SIG-M5 treated with dmso at 0.1 percent for 504 hours (cell line): Measurements from ENCODE around the gene GPR179.

Source experiments
- DNase-seq: peaks from one replicate; lab custom pipeline; 2025; ENCODE audit not compliant: unreplicated experiment; lab: John Stamatoyannopoulos, UW

Gene GPR179

DNA sequence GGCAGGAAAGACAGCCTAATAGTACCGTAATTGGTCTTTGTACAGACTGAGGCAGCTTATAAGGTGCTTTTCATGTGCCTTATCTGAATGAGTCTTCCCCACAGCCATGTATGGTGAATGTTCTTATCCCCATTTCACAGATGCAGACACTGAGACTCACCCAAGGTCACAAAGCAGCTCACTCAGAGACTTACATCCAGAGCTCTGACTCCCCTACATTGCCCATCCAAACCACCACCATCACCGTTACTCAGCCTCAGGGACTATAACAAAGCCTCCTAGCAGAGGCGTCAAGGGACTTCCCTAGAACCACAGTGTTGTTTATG, 627 bp upstream of the GPR179 start:
- DNase-seq: no peak

DNA sequence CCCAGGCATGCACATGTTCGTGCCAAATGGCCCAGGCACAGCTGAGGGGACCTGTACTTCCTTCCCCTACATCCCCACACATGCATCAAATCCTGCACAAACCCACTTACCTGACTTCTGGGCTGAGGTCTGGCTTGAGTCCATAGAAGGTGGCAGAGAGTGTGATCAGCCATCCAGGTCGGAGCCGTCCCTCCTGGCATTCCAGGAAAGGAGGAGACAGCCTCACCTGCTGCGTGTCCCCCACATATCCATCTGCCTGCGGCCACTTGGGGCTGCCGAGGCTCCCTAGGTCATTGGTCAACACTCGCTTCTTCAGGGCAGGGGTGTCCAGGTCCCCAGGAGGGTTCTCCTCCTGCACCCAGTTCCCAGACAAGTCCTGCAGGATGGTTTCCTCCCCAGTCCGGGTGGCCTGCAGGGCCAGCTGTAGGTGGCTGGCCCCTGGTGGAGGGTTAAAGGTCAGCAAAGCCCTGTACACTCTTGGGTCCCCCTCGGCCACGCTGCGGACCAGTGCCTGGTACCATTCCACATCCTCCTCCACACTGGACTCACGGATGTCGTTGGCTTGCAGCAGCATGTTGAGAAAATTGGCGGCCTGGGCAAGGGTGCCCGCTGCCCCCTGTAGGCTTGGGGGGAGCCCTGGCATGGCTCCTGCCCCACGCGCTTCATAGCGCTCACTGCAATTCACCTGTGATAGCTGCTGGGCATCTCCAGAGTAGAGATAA, 709 bp downstream of the GPR179 start:
- DNase-seq: no peak

- DNase-seq: no peak
Measured at GRCh38 chr17:38341035-38341721, 2.6 kb downstream of the GPR179 start.

GRCh38 chr17:38339891-38340290, 3.9 kb downstream of the GPR179 start:
- no peak for DNase-seq

DNA sequence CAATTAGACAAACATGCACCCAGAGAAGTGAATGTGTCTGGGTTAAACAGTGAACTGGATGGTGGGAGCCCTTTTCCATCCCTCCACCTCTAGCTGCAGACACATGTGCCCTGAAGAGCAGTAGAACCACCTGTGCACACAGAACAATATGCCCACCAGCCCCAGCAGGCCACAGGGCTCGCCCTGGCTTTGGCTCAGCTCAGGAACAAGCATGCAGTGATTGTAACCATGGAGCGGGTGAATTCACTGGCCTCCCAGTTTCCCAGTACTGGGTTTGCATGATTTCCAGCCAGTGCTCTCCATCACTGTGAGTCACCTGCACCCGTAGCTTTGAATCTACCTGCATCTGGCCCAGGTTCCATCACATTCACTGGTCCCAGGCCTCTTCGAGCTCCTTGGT, 5.2 kb downstream of the GPR179 start:
- DNase-seq: no peak

- no peak for DNase-seq
Measured at GRCh38 chr17:38338053-38338452, 5.7 kb downstream of the GPR179 start.

- DNase-seq: no peak
Measured at GRCh38 chr17:38336838-38337237, 6.9 kb downstream of the GPR179 start.

- no peak for DNase-seq
Measured at GRCh38 chr17:38334480-38335364, 9.0 kb downstream of the GPR179 start.

DNA sequence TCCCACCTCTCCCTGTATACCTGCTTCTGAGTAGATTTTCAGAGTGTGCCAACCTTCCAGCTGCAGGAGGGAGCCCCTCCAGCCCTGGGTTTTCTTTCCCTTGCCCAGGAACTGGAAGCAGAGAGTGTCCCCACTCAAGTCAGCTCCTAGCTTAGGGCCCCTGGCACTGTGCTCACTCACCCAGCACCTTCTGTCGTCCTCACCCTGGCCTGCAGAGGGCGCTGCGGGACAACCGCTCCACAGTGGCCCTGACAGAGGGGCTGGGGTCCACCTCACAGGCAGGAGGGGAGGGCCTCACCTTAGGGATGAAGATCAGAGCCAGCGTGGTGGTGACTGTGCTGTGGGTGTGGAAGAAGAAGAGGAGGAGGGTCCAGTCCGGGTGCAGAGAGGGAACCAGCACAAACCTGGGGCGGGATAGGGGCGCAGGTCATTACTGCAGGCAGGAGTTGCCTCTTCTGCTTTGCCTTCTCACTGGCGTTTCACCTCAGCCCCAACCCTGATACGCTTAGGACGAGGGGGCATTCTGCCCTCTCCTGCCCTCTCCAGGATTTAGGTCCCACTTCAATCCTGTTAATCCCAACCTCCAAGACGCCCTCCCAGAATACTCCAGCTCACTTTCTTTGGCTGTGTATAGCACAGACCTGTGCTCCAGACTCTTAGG, 10.0 kb downstream of the GPR179 start:
- DNase-seq: no peak

DNA sequence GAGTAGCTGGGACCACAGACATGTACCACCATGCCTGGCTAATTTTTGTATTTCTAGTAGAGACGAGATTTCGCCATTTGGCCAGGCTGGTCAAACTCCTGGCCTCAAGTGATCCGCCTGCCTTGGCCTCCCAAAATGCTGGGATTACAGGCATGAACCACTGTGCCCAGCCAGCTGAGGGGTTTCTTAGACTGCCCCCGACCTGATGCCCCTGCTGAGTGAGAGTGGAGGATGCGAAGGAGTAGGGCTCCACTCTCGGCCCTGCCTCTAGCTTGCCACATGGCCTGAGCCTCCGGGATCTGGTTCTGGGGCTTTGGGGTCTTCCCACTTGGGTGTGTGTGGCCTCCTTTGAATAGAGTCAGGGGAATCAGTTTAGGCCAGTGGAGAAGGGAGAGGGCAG, 11.0 kb downstream of the GPR179 start:
- DNase-seq: no peak

DNA sequence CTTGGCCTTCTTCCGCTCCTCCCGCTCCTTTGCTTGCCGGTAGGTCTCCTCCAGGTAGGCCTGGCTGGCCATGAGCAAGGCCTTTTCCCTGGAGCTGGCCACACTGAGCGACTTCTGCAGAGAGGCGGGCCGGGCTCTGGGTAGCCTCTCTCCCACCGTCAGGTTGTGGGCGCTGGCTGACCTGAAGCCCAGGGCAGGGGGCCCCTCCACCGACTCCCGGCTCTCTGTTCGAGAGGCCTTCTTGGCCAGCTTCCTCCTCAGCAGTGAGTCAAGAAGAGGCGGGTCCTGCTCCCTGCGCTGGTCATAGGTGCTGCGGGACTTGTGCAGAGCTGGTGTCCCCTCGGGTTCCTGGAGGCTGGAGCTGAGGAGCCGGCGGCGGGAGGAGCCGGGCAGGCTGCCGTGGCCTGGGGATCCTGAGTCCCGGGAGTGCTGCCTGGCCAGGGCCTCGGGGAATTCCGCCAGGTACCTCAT, 12.8 kb downstream of the GPR179 start:
- DNase-seq: no peak

DNA sequence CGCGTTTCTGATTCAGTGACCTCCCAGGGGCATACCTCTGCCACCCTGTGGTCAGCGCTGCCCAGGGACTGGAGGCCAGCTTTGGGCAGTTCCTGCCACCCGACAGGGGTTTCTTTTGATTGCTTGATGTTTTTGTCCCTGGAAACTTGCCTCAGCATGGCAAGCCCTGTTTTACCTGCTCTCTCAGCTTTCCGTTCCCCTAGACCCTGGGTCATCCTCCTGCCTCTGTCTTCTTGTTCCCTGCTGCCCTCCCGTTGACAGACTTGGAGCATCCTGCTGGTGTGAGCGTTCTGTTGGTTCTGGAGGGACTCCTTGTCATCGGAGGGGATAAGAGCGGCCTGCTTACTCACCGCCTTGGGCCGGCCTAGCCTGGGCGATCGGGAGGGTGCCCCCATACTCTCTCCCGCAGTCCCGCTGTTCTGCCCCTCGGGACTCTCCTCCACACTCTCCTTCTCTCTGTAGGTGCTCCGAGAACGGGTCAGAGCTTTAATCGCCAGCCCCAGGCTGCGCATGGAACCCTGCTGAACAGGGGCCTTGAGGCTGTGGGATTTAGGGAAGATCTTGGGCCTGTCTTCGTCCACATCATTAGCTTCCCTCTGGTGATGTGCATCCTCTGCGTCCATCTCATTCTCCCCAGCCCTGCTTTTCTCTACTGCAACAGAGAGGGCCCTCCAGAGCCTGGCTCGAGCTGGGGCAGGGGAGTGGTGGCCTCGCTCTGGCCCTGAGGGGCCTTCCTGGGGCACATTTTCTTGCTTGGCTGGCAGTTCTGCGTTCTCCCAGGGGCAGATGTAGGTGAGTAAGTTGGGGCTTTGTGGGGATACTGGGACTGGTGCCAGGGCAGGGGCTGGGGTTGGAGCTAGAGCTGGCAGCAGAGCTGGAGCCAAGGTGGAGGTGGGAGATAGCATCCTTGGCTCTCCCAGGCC, 13.7 kb downstream of the GPR179 start:
- DNase-seq: no peak

GRCh38 chr17:38329284-38329683, 14.5 kb downstream of the GPR179 start:
- no peak for DNase-seq

DNA sequence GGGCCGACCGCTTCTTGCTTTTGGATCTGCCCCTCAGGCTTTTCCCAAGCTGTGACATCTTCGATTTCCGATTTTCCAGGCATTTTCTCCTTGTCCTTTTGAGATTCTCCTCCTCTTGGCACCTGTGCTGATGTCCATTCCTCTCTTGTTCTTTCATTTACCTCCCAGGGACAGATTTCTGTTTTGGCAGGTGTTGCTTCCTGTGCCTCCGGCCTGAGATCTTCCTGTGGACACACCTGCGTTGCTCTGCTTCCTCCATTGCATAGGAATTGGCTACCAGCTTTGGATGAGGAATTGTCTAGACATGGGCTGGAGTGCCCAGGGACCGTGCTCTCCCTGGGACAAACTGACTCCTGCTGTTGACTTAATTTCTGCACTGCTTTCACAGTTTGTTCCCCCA, 15.1 kb downstream of the GPR179 start:
- no peak for DNase-seq

- DNase-seq: no peak
Measured at GRCh38 chr17:38327936-38328335, 15.8 kb downstream of the GPR179 start.

DNA sequence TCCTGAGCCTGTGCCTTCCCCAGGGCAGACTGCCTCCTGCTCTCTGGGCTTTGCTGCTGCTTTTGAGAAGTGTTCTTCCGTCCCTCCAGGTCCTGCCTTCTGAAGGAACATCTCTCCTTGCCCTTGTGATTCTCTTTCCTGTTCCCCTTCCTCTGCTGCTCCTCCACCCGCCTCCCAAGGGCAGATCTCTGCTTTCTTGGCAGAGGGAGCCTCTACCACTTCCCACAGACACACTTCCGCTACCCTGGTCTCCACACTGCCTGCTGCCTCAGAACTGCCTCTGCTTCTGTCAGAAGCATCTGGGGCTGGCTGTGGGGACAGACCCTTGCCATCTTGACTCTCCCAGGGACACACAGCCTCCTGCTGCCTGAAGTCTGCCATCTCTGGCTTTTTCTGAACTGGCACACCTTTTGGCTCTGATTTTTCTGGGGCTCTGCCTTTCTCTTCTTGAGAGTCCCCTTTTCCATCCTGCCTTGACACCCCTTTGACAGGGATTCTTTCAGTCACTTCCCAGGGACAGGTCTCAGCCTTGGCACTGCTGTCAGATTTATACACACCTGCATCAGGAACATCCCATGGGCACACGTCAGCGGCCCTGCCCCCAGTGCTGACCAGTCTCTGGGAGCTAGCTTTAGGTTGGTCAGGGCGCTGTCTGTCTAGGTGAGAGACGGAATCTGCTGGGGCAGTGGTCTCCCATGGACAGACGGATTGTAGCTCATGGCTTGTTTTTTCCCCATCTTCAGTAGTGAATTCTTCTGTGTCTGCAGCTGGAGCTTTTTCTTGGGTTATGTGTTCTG, 16.6 kb downstream of the GPR179 start:
- peak; percentile 32 for DNase-seq

GRCh38 chr17:38325221-38325851, 18.4 kb downstream of the GPR179 start:
- DNase-seq: peak; percentile 15

DNA sequence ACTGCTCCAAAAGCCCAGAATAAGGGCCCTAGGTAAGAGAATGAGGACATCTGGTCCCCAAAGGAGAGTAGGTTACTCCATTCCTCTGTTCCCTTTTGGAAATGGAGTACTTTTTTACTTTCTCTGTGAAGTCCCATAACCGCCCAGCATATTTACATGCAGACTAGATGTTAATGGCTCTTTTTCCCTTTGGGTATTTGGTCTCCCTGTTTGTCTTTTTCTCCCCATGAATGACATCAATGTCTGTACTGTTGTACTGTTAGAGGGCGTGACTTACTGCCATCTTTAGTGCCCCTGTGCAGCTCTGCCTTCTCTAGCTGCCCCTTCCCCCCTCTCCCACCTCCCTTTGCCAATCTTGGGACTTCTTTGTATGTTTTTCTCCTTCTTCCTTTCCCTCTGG, 19.0 kb downstream of the GPR179 start:
- DNase-seq: no peak

- DNase-seq: no peak
Measured at GRCh38 chr17:38324141-38324697, 19.5 kb downstream of the GPR179 start.
